Inflammatory macrophage treated with lipopolysaccharide for 4 hours (primary cell): ENCODE results near the gene GYS1.

Experiments
- DNase-seq: peaks from one replicate; pipeline ENCODE4 v3.0.0-alpha.2; 2020

GYS1 gene

GRCh38 chr19:49017666-49018351 is 24.7 kb upstream of the GYS1 start:
- peak; percentile 37 for DNase-seq

GRCh38 chr19:49017041-49017665 is 24.0 kb upstream of the GYS1 start, which contains the start of gene LHB:
Gene LHB (minus strand): TSS chr19:49017091. CDS start chr19:49017081, 10 bp downstream.
- DNase-seq, result no peak

GRCh38 chr19:49016067-49016839 is 23.1 kb upstream of the GYS1 start:
- DNase-seq, result no peak

- DNase-seq, result no peak
These were observed 21.8 kb upstream of the GYS1 start for GRCh38 chr19:49014870-49015255.

- no peak for DNase-seq
These were observed 21.2 kb upstream of the GYS1 start for GRCh38 chr19:49014123-49014869.

GRCh38 chr19:49011194-49011593 is 18.1 kb upstream of the GYS1 start:
- no peak for DNase-seq

DNA sequence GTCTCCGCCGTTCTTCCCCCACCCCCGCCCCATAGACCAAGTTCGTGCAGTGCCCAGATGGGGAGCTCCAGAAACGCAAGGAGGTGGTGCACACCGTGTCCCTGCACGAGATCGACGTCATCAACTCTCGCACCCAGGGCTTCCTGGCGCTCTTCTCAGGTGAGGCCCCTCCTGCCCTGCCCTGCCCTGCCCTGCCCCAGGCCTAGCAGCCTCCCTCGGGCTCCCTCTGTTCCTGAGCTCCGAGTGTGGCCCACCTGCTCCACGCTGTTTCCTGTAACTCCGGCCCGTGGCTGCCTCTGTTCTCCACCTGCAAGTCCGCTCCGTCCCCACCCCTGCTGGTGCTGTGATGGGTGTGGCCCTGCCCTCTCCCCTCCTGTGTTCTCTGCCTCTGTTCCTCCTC is 17.3 kb upstream of the GYS1 start:
- DNase-seq, result no peak

DNA sequence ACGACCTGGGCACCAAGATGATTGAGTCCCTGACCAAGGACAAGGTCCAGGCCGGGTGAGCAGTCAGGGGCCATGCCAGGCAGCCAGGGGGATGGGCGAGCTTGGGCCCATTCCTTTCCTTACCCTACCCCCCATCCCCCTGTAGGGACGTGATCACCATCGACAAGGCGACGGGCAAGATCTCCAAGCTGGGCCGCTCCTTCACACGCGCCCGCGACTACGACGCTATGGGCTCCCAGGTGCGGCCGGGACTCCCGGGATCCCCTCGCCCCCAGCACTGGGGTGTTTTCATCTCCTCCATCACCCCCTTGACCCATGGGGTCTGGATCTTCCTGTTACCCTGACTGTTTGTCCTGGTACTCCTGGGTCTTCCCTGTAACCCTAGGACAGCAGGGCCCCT is 16.7 kb upstream of the GYS1 start:
- no peak for DNase-seq

- DNase-seq, result no peak
These were observed 13.8 kb upstream of the GYS1 start for GRCh38 chr19:49006905-49007304.

GRCh38 chr19:49004964-49005614 is 12.0 kb upstream of the GYS1 start:
- DNase-seq, result no peak

DNA sequence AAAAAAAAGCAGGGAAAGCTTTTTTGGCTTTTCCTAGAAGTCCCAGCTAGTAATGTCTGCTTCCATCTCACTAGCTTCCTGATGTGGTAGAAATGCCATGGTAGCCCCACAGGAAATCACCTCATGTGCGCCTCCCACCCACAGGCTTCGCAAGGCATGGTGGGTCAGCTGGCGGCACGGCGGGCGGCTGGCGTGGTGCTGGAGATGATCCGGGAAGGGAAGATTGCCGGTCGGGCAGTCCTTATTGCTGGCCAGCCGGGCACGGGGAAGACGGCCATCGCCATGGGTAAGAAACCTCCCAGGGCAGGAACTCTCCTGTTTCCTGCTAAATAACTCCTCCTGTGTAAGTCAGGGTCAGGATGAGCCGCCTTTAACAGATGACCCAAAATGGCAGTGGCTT is 11.0 kb upstream of the GYS1 start:
- DNase-seq, result no peak

- DNase-seq, result peak; percentile 64
These were observed 6.6 kb upstream of the GYS1 start for GRCh38 chr19:48999481-49000325.

DNA sequence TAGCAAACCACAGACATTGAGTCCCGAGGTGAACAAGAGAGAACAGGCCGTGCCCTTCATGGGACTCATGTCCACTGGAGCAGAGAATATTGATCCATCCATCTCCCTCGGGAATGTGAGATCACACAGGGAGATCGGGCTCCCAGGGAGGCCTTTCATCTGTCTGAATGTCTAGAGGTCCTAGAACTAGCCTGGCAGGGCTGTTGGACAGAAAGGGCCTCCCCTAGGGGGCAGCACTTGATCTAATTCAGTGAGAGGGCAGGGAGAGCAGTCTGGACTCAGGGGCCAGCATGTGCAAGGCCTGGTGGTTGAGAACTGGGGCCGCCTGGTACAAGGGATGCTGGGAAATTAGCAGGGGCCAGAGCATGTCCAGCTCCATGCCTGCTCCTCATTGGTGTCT is 4.9 kb upstream of the GYS1 start:
- peak; percentile 71 for DNase-seq

- DNase-seq, result no peak
These were observed 902 bp upstream of the GYS1 start for GRCh38 chr19:48994035-48994386.

- DNase-seq, result no peak
These were observed 431 bp downstream of the GYS1 start for GRCh38 chr19:48992581-48993174.

- DNase-seq, result peak; percentile 85
These were observed 1.1 kb downstream of the GYS1 start for GRCh38 chr19:48991873-48992580.

DNA sequence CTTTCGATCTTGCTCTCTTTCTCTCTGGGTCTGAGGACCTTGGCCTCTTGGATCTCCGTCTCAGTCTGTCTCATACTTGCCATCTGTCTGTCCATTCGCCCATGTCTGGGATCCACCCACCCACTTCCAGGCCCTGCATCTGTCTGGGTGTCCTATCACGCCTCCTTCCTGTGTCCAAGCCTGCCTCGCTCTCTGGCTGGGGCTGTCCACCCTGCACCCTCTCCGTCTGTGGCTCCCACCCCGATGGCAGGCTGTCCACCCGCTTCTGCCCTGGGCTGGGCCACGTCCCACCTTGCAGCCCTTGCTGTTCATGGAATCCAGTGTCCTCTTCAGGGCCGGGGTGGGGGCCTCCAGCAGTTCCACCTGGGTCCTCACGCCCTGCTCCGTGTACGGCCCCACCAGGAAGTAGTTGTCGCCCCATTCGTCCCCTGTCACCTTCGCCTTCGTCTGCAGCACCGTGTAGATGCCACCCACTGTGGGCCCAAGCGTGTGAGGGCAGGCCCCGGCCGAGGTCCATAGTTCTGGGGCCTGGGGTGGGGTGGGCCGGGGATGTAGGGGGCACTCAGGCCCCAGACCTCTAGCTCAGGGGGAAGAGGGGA is 2.0 kb downstream of the GYS1 start:
- DNase-seq, result no peak

GRCh38 chr19:48990400-48990799 is 2.7 kb downstream of the GYS1 start:
- DNase-seq, result no peak

DNA sequence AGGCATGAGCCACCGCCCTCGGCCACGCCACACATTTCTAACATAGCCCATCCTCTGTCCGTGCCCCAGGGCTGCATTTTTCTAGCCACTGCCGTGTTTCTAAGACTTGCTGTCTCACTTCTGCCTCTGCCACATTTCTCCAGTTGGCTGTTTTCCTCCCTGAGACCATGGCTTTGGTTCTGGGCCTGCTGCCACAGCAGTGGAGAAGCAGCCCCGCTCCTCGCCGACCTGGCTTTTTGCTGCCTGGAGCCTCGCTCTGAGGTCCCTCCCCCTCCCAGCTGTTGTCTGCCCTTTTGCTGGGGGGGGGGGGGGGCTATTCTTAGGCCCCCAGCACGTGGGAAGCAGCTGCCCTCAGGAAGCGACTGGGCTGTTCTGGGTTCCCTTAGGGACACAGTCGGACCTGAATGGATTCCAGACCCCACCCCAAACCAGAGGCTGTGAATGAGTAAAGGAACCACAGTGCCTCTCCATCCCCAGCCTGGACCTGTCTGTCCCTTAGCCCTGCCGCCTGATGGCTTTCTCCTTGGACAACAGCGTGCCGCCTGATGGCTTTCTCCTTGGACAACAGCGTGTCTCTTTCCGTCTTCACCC is 3.3 kb downstream of the GYS1 start:
- no peak for DNase-seq

- no peak for DNase-seq
These were observed 4.2 kb downstream of the GYS1 start for GRCh38 chr19:48988860-48989259.
